Adrenal gland (tissue), 5 donors: ENCODE measurements around the gene E2F7.

Experiments
- CTCF ChIP-seq, 6 experiments: fragments of 450-650 bp in 4 of 6; fragments of 200-600 bp in 2 of 6; sonication (generic) in 1 of 6; IDR thresholded peaks; 1 replicate in 5 of 6; 2 replicates in 1 of 6; pipeline versions ENCODE4 v1.5.1 to v1.8.0; 2016 to 2021; ENCODE audit warnings: antibody characterized with exemption in 6 of 6, mild to moderate bottlenecking in 2 of 6, moderate library complexity in 1 of 6
- POLR2A ChIP-seq, 2 donors: fragments of 450-650 bp; IDR thresholded peaks; one replicate each; pipeline ENCODE4 v1.6.1; 2017; ENCODE audit warnings: antibody characterized with exemption in 2 of 2, mild to moderate bottlenecking in 2 of 2, moderate library complexity in 1 of 2
- donor health status: DM: no; HTN: no; CAD: no.

- no peak for TF ChIP-seq POLR2A (IDR thresholded peaks at IDR 0.05)
- TF ChIP-seq CTCF (IDR thresholded peaks at IDR 0.05): no peak
Observed at GRCh38 chr12:77102123-77102522, 36.8 kb upstream of the E2F7 start.
